ENCODE results near the gene FALEC.

The FALEC gene

GRCh38 chr1:150535511-150536287, 20.1 kb downstream of the FALEC start:
- TF ChIP-seq CTCF (IDR thresholded peaks at IDR 0.05) = no peak

GRCh38 chr1:150536836-150537731, 21.5 kb downstream of the FALEC start:
- TF ChIP-seq CTCF (IDR thresholded peaks at IDR 0.05) = no peak

- no peak for TF ChIP-seq CTCF (IDR thresholded peaks at IDR 0.05)
Measured at GRCh38 chr1:150537732-150538684, 22.5 kb downstream of the FALEC start.

- TF ChIP-seq CTCF (IDR thresholded peaks at IDR 0.05) = no peak
Measured at GRCh38 chr1:150543500-150544143, 28.1 kb downstream of the FALEC start.

- no peak for TF ChIP-seq CTCF (IDR thresholded peaks at IDR 0.05)
Measured at GRCh38 chr1:150544204-150544603, 28.7 kb downstream of the FALEC start.

- TF ChIP-seq CTCF (IDR thresholded peaks at IDR 0.05) = no peak
Measured at GRCh38 chr1:150545486-150546032, 30.0 kb downstream of the FALEC start.
